ENCODE data around the gene LEAP2.
A peak's percentile ranks its signal among the peaks of the same experiment; 100 is the strongest.

Gene LEAP2

GRCh38 chr5:132876020-132876759, 2.7 kb downstream of the LEAP2 start:
- peak overlapping the region in 2 of 3 experiments; percentile 31 to 77 for H3K27ac Mint-ChIP-seq
- no peaks in the 10 kb centered on the region for H3K9me3 Mint-ChIP-seq
- no peak for TF ChIP-seq CTCF (IDR thresholded peaks at IDR 0.05; ENCODE audit: unreplicated experiment in 3 of 3)
- peaks cover 65% of the 10 kb centered on the region for H3K36me3 Mint-ChIP-seq (ENCODE audit: low read depth)
- H3K4me3 Mint-ChIP-seq, result no peak overlapping the region
- H3K27me3 Mint-ChIP-seq (ENCODE audit: low read depth), result no peaks in the 10 kb centered on the region
- peaks cover 38% of the 10 kb centered on the region for H3K4me1 Mint-ChIP-seq

GRCh38 chr5:132877466-132877865, 4.0 kb downstream of the LEAP2 start:
- Mint-ChIP-seq H3K27me3 (ENCODE audit: low read depth) (no peaks in the 10 kb centered on the region), H3K27ac (peak overlapping the region; percentile 44 to 74 (median 50)), H3K9me3 (no peaks in the 10 kb centered on the region), H3K36me3 (ENCODE audit: low read depth) (peaks cover 68% of the 10 kb centered on the region), H3K4me3 (no peak overlapping the region), H3K4me1 (peaks cover 33% of the 10 kb centered on the region)
- no peak for TF ChIP-seq CTCF (IDR thresholded peaks at IDR 0.05; ENCODE audit: unreplicated experiment in 3 of 3)

- Mint-ChIP-seq H3K27me3 (ENCODE audit: low read depth) (no peaks in the 10 kb centered on the region), H3K36me3 (ENCODE audit: low read depth) (peaks cover 67% of the 10 kb centered on the region), H3K4me3 (no peak overlapping the region), H3K27ac (peak overlapping the region; percentile 44 to 74 (median 50)), H3K4me1 (peaks cover 28% of the 10 kb centered on the region), H3K9me3 (no peaks in the 10 kb centered on the region)
- no peak for TF ChIP-seq CTCF (IDR thresholded peaks at IDR 0.05; ENCODE audit: unreplicated experiment in 3 of 3)
Measured at GRCh38 chr5:132877938-132878337, 4.5 kb downstream of the LEAP2 start.

GRCh38 chr5:132883261-132883834, 9.9 kb downstream of the LEAP2 start:
- H3K4me1 Mint-ChIP-seq, result peaks cover 2% of the 10 kb centered on the region
- H3K27ac Mint-ChIP-seq, result peak overlapping the region in 1 of 3 experiments; percentile 27
- H3K4me3 Mint-ChIP-seq, result no peak overlapping the region
- no peaks in the 10 kb centered on the region for H3K9me3 Mint-ChIP-seq
- H3K36me3 Mint-ChIP-seq (ENCODE audit: low read depth), result peaks cover 85% of the 10 kb centered on the region
- H3K27me3 Mint-ChIP-seq (ENCODE audit: low read depth), result no peaks in the 10 kb centered on the region
- TF ChIP-seq CTCF (IDR thresholded peaks at IDR 0.05; ENCODE audit: unreplicated experiment in 3 of 3), result peak; percentile 59 to 72 (median 63)

- no peak overlapping the region for H3K27ac Mint-ChIP-seq
- no peak overlapping the region for H3K4me3 Mint-ChIP-seq
- peaks cover 79% of the 10 kb centered on the region for H3K36me3 Mint-ChIP-seq (ENCODE audit: low read depth)
- no peaks in the 10 kb centered on the region for H3K27me3 Mint-ChIP-seq (ENCODE audit: low read depth)
- no peak for TF ChIP-seq CTCF (IDR thresholded peaks at IDR 0.05; ENCODE audit: unreplicated experiment in 3 of 3)
- H3K9me3 Mint-ChIP-seq, result no peaks in the 10 kb centered on the region
- H3K4me1 Mint-ChIP-seq, result no peaks in the 10 kb centered on the region
Measured at GRCh38 chr5:132884548-132884947, 11.1 kb downstream of the LEAP2 start.

Data from nephron (organoid).